PC-9 (cell line): ENCODE measurements around the gene NGB.

Experiments
- CTCF ChIP-seq: fragments of 200-600 bp; sonication (generic); conservative IDR thresholded peaks from 2 replicates; pipeline ENCODE4 v1.6.1; 2017; ENCODE audit warnings: mixed run types, antibody characterized with exemption, mild to moderate bottlenecking, moderate library complexity
- EZH2 ChIP-seq: fragments of 200-600 bp; sonication (generic); IDR thresholded peaks from 2 replicates; pipeline ENCODE4 v1.8.0; 2017; ENCODE audit warnings: antibody characterized with exemption, low read depth

GRCh38 chr14:77250927-77251326 is 20.1 kb downstream of the NGB start:
- no peak for TF ChIP-seq CTCF
- no peak for TF ChIP-seq EZH2
